Stimulated activated CD8-positive, alpha-beta memory T cell treated with anti-CD3 and anti-CD28 coated beads, Interleukin-7, amount 100 ng/mL, for 48 hours (primary cell): ENCODE measurements around the gene DRD2.

Experiments
- DNase-seq, 2 donors: peaks; one replicate each; pipeline ENCODE4 v3.0.0-alpha.2; 2020; ENCODE audit warnings: low read depth in 1 of 2; ENCODE audit errors: extremely low read depth in 1 of 2

The DRD2 gene

GRCh38 chr11:113487622-113488021, 12.4 kb upstream of the DRD2 start:
- no peak for DNase-seq

- DNase-seq: no peak
Measured at GRCh38 chr11:113484223-113484622, 9.0 kb upstream of the DRD2 start.

- no peak for DNase-seq
Measured at GRCh38 chr11:113481672-113482071, 6.5 kb upstream of the DRD2 start.

GRCh38 chr11:113481226-113481625, 6.0 kb upstream of the DRD2 start:
- DNase-seq: no peak

GRCh38 chr11:113477321-113477720, 2.1 kb upstream of the DRD2 start:
- DNase-seq: no peak

- no peak for DNase-seq
Measured at GRCh38 chr11:113476553-113476952, 1.4 kb upstream of the DRD2 start.

- peak; percentile 3 to 11 for DNase-seq
Measured at GRCh38 chr11:113474362-113475159, 637 bp downstream of the DRD2 start.

GRCh38 chr11:113473983-113474361, 1.2 kb downstream of the DRD2 start:
- no peak for DNase-seq

- no peak for DNase-seq
Measured at GRCh38 chr11:113472471-113472870, 2.7 kb downstream of the DRD2 start.

GRCh38 chr11:113470233-113470632, 5.0 kb downstream of the DRD2 start:
- no peak for DNase-seq

GRCh38 chr11:113468726-113469345, 6.4 kb downstream of the DRD2 start:
- DNase-seq: no peak

GRCh38 chr11:113467545-113467944, 7.7 kb downstream of the DRD2 start:
- DNase-seq: no peak

- DNase-seq: no peak
Measured at GRCh38 chr11:113465786-113466185, 9.4 kb downstream of the DRD2 start.

- DNase-seq: no peak
Measured at GRCh38 chr11:113464416-113464815, 10.8 kb downstream of the DRD2 start.

- DNase-seq: no peak
Measured at GRCh38 chr11:113462830-113463229, 12.4 kb downstream of the DRD2 start.

- no peak for DNase-seq
Measured at GRCh38 chr11:113461639-113462038, 13.6 kb downstream of the DRD2 start.

- DNase-seq: no peak
Measured at GRCh38 chr11:113460469-113460868, 14.7 kb downstream of the DRD2 start.

- DNase-seq: no peak
Measured at GRCh38 chr11:113458189-113458588, 17.0 kb downstream of the DRD2 start.

- no peak for DNase-seq
Measured at GRCh38 chr11:113457784-113458183, 17.4 kb downstream of the DRD2 start.

- DNase-seq: no peak
Measured at GRCh38 chr11:113454455-113454854, 20.7 kb downstream of the DRD2 start.

- no peak for DNase-seq
Measured at GRCh38 chr11:113449743-113450142, 25.5 kb downstream of the DRD2 start.

GRCh38 chr11:113448316-113448677, 26.9 kb downstream of the DRD2 start:
- no peak for DNase-seq
